Measurements from ENCODE around the gene CATSPERZ.
A peak's percentile ranks its signal among the peaks of the same experiment; 100 is the strongest.
"Not testable (repeated sequence)": the region's sequence is repeated elsewhere in the genome, so short reads cannot be mapped to it uniquely, and the experiment has no call there.

CATSPERZ gene

GRCh38 chr11:64317961-64318765 lies 18.0 kb downstream of the CATSPERZ start, which contains the start of gene PRDX5:
Gene PRDX5, plus strand, starts transcription at chr11:64318121. Its CDS starts 95 bp downstream, at chr11:64318216.
- DNase-seq (ENCODE audit: low read depth in 2 of 3, low spot score in 2 of 3) = peak; percentile 79 to 95 (median 89)

DNA sequence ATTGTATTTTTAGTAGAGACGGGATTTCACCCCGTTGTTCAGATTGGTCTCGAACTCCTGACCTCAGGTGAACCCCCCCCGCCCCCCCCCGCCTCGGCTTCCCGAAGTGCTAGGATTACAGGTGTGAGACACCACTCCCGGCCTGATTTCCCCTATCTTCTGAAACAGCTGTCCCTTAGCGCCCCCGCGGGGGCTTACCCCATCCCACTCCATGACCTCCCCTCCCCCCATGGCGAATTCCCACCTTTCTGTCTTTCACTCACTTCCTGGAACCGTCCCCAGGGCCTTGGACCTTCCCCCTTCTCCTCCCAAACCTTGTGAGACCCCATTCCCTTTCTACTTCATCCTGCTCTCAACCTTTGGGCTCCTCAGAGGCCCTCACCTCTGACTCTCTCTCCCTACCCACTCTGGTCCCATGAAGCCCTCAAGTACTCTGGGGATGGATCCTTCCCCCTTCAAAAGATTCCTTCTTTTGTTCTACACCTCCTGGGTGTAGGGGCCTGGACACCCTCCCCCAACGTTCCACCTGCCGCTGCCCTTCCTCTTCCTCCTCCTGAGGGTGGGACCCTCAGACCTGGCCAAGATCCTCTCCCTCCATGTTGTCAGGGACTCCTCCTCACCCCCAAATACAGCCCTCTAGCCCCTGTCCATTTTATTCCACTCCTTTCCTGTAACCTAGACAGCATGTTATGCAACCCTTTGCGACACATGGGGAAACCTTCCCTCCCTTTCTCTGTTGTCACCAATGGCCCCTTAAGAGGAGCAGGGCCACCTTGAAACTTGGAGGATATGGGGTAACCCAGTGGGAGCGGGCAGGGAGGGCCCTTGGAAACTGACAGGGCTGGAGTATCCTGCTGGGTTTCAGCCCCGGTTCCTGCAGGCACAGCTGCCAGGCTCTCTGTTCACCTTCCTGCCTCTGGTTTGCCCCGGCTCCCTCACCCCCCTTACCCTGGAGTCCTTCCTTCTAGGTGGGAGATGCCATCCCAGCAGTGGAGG lies 18.9 kb downstream of the CATSPERZ start:
- no peak for DNase-seq (ENCODE audit: low read depth in 2 of 3, low spot score in 2 of 3)

- DNase-seq (ENCODE audit: low read depth in 2 of 3, low spot score in 2 of 3) = no peak
Observed at GRCh38 chr11:64320556-64320955, 20.4 kb downstream of the CATSPERZ start.

GRCh38 chr11:64321026-64321425 lies 20.9 kb downstream of the CATSPERZ start:
- no peak for DNase-seq (ENCODE audit: low read depth in 2 of 3, low spot score in 2 of 3)

DNA sequence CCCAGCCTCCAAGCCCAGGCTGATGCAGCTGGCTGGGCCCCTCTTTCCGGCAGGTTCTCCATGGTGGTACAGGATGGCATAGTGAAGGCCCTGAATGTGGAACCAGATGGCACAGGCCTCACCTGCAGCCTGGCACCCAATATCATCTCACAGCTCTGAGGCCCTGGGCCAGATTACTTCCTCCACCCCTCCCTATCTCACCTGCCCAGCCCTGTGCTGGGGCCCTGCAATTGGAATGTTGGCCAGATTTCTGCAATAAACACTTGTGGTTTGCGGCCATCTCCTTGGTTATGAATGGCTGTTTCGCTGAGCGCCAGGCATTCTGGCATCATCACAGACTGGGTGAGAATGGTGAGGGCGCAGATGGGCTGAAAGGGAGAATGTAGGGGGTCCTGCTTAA lies 21.4 kb downstream of the CATSPERZ start:
- DNase-seq (ENCODE audit: low read depth in 2 of 3, low spot score in 2 of 3) = no peak

GRCh38 chr11:64322925-64323260 lies 22.7 kb downstream of the CATSPERZ start:
- no peak for DNase-seq (ENCODE audit: low read depth in 2 of 3, low spot score in 2 of 3)

DNA sequence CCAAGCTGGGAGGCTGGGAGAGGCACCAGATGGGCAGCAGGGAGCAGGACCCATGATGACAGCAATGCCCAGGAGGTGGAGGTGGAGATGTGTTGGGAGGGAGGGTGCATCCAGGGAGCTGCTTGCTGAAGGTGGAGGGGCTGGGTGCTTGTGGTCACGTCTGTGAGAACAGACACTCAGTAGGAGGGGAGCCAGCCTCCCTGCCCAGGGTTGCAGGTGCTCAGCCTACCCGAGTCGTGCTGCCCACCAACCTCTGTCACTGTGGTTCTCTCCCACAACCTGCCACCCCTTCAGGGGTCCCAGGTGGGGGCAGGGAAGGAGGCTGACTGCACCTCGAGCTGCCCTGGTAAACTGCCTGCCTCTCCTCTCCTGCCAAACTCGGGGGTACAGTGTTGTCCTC lies 23.2 kb downstream of the CATSPERZ start:
- no peak for DNase-seq (ENCODE audit: low read depth in 2 of 3, low spot score in 2 of 3)

GRCh38 chr11:64323984-64324383 lies 23.8 kb downstream of the CATSPERZ start:
- not testable (repeated sequence) for DNase-seq (ENCODE audit: low read depth in 2 of 3, low spot score in 2 of 3)

GRCh38 chr11:64324692-64325469 lies 24.7 kb downstream of the CATSPERZ start:
- DNase-seq (ENCODE audit: low read depth in 2 of 3, low spot score in 2 of 3) = no peak

DNA sequence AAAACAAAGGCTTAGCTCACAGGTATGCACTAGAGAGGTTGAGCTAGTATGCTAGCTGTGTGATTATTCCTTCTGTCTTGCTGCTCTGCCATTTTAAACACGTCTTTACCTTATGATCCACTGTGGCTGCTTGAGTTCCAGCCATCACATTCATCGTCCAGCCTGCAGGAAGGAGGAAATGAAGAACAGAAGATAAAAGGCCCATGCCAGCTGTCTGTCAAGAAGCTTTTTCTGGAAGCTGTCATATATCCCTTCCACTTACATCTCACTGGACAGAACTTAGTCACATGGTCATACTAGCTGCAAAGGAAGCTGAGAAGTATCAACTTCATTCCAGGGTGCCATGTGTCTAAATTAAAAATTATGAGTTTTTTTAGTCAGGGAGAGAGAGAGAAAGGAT lies 27.2 kb downstream of the CATSPERZ start:
- no peak for DNase-seq (ENCODE audit: low read depth in 2 of 3, low spot score in 2 of 3)

GRCh38 chr11:64327993-64328392 lies 27.8 kb downstream of the CATSPERZ start:
- DNase-seq (ENCODE audit: low read depth in 2 of 3, low spot score in 2 of 3) = no peak

DNA sequence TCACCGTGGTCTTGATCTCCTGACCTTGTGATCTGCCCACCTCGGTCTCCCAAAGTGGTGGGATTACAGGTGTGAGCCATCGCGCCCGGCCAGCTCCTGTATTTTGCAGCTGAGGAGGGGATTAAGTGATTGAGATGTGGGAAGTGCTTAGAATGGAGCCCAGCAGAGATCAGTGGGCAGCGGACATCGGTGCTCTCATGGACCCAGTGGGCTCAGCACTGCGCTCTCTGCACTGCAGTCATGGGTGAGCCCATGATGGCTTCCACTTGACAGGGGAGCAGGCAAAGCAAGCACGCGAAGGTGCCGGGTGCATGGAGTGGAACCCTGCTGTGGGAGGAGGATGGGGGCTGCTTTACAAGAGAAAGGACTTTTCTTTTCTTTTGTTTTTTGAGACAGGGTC lies 30.7 kb downstream of the CATSPERZ start:
- no peak for DNase-seq (ENCODE audit: low read depth in 2 of 3, low spot score in 2 of 3)

DNA sequence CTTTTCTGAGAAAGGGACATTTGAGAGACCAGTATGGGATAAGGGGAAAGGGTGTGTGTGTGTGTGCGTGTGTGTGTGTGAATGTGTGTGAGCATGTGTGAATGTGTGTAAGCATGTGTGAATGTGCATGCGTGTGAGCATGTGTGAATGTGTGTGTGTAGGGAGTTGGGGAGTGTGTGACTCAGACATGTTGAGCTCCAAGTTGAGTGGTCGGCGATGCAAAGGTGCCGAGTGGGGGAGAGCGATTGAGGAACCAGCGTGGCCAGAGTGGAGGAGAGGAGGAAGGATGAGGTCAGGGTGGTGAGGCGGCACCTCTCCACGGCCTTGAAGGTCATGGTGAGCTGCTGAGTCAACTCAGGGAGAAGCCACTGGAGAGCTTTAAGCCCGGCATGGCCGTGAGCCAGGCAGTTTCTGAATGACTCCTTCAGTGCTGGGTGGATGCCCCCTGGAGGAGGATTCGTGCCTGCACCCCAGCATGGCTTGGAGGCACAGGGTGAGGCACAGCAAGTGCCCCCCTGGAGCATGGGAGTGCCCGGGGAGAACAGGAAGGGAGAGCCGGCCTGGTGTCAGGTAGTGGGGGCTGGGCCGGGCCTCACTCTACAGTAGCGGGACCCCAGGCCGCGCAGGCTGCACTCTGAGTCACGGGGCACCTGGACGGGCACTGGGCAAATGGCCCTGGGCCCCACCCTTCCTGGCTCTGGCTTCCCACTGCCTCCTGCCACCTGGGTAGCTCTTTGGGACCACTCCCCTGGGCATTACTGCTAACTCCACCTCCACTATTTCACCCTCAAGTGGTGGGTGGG lies 31.6 kb downstream of the CATSPERZ start:
- DNase-seq (ENCODE audit: low read depth in 2 of 3, low spot score in 2 of 3) = peak; percentile 65 to 75 (median 65)

DNA sequence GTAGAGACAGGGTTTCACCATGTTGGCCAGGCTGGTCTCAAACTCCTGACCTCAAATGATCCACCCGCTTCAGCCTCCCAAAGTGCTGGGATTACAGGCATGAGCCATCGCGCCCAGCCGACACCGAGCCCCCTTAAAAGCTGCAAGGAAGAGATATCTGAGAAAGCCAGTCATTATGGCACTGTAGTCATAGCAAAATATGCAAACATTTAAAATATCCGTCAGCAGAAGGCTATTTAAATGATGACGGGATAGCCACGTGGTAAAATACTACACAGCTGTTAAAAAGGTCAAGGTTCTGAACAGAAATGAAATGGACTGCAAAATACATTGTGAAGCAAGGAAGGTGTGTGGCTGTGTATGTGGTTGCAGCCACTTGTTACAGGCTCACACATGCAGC lies 33.4 kb downstream of the CATSPERZ start:
- no peak for DNase-seq (ENCODE audit: low read depth in 2 of 3, low spot score in 2 of 3)

GRCh38 chr11:64334764-64335735 lies 34.9 kb downstream of the CATSPERZ start:
- peak in 1 of 3 experiments; percentile 42 for DNase-seq (ENCODE audit: low read depth in 2 of 3, low spot score in 2 of 3)

GRCh38 chr11:64337538-64338249 lies 37.5 kb downstream of the CATSPERZ start:
- DNase-seq (ENCODE audit: low read depth in 2 of 3, low spot score in 2 of 3) = no peak

- DNase-seq (ENCODE audit: low read depth in 2 of 3, low spot score in 2 of 3) = no peak
Observed at GRCh38 chr11:64338716-64339115, 38.6 kb downstream of the CATSPERZ start.

DNA sequence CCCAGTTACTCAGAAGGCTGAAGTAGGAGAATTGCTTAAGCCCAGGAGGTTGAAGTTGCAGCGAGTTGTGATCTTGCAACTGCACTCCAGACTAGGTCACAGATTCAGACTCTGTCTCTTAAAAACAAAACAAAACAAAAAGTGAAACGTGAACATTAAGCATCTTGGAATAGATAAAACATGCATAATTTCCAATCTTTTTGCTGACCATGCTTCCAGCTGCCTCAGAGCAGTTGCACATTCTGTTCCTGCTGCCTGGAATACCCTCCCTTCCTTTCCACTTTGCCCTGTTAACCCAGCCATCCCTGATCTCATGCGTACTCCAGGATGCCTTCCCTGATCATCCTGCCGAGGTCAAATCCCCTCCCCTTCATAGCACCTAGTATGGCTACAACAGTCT lies 39.1 kb downstream of the CATSPERZ start:
- no peak for DNase-seq (ENCODE audit: low read depth in 2 of 3, low spot score in 2 of 3)

All from activated CD8-positive, alpha-beta memory T cell treated with anti-CD3 and anti-CD28 coated beads for 48 hours (primary cell).